ENCODE results near the gene SH3PXD2A. TPM values are rescaled to one million over a fixed set of nuclear protein-coding genes. Genes with fewer than 3 reads are reported as not detected.

Gene SH3PXD2A
- total and polyA plus RNA-seq, 10 donors: 2.6 to 50.0 (median 35.2) TPM

GRCh38 chr10:103843854-103844570, 11.4 kb downstream of the SH3PXD2A start:
- Histone ChIP-seq H3K27ac (peak overlapping the region in 6 of 8 donors; percentile 9 to 61 (median 44)), H3K4me1 (peaks cover 20 to 78% (median 47%) of the 10 kb centered on the region in 6 donors), H3K27me3 (replicated peaks in 1 of 7) (no peaks in the 10 kb centered on the region), H3K4me3 (no peak overlapping the region), H3K36me3 (no peaks in the 10 kb centered on the region), H3K9me3 (no peaks in the 10 kb centered on the region)
- 47 to 73% (median 62%) methylated on average over 6 of the region's 6 CpGs for WGBS, 5 donors
- intact Hi-C loops (cut with DNase I; ENCODE audit: low total_unique reads): no loop called here
- TF ChIP-seq POLR2AphosphoS5 (IDR thresholded peaks at IDR 0.05): no peak
- DNase-seq: peak; percentile 62

- H3K9me3 ChIP-seq: no peaks in the 10 kb centered on the region
- H3K27ac ChIP-seq: peak overlapping the region in 5 of 8 donors; percentile 36 to 61 (median 41)
- H3K27me3 ChIP-seq (replicated peaks in 1 of 7): no peaks in the 10 kb centered on the region
- H3K4me1 ChIP-seq: peaks cover 20 to 81% (median 54%) of the 10 kb centered on the region in 6 donors
- no peak for TF ChIP-seq POLR2A (IDR thresholded peaks at IDR 0.05)
- no peak for TF ChIP-seq CTCF (IDR thresholded peaks at IDR 0.05 in 8 of 11, conservative IDR thresholded peaks at IDR 0.05 in 3 of 11)
- WGBS, 5 donors: 62 to 74% (median 70%) methylated on average over 3 of the region's 3 CpGs
- no peaks in the 10 kb centered on the region for H3K36me3 ChIP-seq
- no peak overlapping the region for H3K4me3 ChIP-seq
- peak; percentile 31 for DNase-seq
- intact Hi-C loops (cut with DNase I; ENCODE audit: low total_unique reads): no loop called here
Measured at GRCh38 chr10:103843045-103843444, 12.3 kb downstream of the SH3PXD2A start.

- intact Hi-C loops (cut with DNase I; ENCODE audit: low total_unique reads): no loop called here
- peaks cover 20 to 83% (median 56%) of the 10 kb centered on the region in 6 donors for H3K4me1 ChIP-seq
Measured at GRCh38 chr10:103842605-103843004, 12.8 kb downstream of the SH3PXD2A start.

GRCh38 chr10:103841519-103841918, 13.9 kb downstream of the SH3PXD2A start:
- H3K4me3 ChIP-seq: no peak overlapping the region
- 67 to 89% (median 70%) methylated on average over 4 to 7 of the region's 7 CpGs for WGBS, 5 donors
- no peaks in the 10 kb centered on the region for H3K9me3 ChIP-seq
- intact Hi-C loops (cut with DNase I; ENCODE audit: low total_unique reads): no loop called here
- H3K4me1 ChIP-seq: peaks cover 17 to 88% (median 57%) of the 10 kb centered on the region in 6 donors
- peak overlapping the region in 1 of 8 donors; percentile 41 for H3K27ac ChIP-seq
- TF ChIP-seq CTCF (IDR thresholded peaks at IDR 0.05 in 8 of 11, conservative IDR thresholded peaks at IDR 0.05 in 3 of 11) (no peak), POLR2AphosphoS5 (IDR thresholded peaks at IDR 0.05) (no peak), POLR2A (IDR thresholded peaks at IDR 0.05) (no peak)
- H3K36me3 ChIP-seq: no peaks in the 10 kb centered on the region
- no peak for DNase-seq
- H3K27me3 ChIP-seq (replicated peaks in 1 of 7): no peaks in the 10 kb centered on the region

More at GRCh38 chr10:103842605-103843004, 12.8 kb downstream of the SH3PXD2A start:
- TF ChIP-seq POLR2AphosphoS5 (IDR thresholded peaks at IDR 0.05) (no peak), CTCF (IDR thresholded peaks at IDR 0.05 in 8 of 11, conservative IDR thresholded peaks at IDR 0.05 in 3 of 11) (no peak)
- Histone ChIP-seq H3K27ac (peak overlapping the region in 4 of 8 donors; percentile 36 to 61 (median 40)), H3K9me3 (no peaks in the 10 kb centered on the region), H3K4me3 (no peak overlapping the region), H3K27me3 (replicated peaks in 1 of 7) (no peaks in the 10 kb centered on the region), H3K36me3 (no peaks in the 10 kb centered on the region)
- DNase-seq: no peak
- 57 to 70% (median 61%) methylated on average over 6 to 7 of the region's 7 CpGs for WGBS, 5 donors
